Measurements from ENCODE around the gene MRPS9.

Gene MRPS9

DNA sequence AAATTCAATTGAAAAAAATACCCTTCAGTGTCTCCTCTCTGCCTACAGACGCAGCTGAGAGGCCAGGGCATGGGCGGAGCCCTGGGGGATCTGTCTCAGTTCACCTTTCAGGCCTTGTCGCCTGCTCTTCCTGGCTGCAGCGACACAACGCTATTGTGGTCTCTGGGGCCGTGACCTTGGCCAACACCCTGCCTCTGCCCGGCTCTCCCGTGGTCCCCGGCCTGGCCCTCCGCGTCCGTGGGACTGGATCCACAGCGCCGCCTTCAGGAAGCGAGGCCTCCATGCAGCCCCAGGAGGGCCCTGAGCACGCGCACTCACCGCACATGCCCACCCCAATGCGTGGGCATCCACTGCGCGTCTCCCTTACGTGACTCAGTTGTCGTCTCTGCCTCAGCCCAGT, 81.1 kb downstream of the MRPS9 start:
- H3K27ac ChIP-seq, result no peak overlapping the region
- TF ChIP-seq ZFX (IDR thresholded peaks at IDR 0.05), result no peak
- TF ChIP-seq, protein P1, sequence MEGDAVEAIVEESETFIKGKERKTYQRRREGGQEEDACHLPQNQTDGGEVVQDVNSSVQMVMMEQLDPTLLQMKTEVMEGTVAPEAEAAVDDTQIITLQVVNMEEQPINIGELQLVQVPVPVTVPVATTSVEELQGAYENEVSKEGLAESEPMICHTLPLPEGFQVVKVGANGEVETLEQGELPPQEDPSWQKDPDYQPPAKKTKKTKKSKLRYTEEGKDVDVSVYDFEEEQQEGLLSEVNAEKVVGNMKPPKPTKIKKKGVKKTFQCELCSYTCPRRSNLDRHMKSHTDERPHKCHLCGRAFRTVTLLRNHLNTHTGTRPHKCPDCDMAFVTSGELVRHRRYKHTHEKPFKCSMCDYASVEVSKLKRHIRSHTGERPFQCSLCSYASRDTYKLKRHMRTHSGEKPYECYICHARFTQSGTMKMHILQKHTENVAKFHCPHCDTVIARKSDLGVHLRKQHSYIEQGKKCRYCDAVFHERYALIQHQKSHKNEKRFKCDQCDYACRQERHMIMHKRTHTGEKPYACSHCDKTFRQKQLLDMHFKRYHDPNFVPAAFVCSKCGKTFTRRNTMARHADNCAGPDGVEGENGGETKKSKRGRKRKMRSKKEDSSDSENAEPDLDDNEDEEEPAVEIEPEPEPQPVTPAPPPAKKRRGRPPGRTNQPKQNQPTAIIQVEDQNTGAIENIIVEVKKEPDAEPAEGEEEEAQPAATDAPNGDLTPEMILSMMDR (conservative IDR thresholded peaks at IDR 0.05), result no peak

- no peak for TF ChIP-seq ZFX (IDR thresholded peaks at IDR 0.05)
- TF ChIP-seq, protein P1 (conservative IDR thresholded peaks at IDR 0.05), result no peak
- no peak overlapping the region for H3K27ac ChIP-seq
Observed at GRCh38 chr2:105121434-105121833, 83.6 kb downstream of the MRPS9 start.

GRCh38 chr2:105125428-105125827, 87.6 kb downstream of the MRPS9 start:
- H3K27ac ChIP-seq, result no peak overlapping the region
- TF ChIP-seq ZFX (IDR thresholded peaks at IDR 0.05), result no peak
- TF ChIP-seq, protein P1 (conservative IDR thresholded peaks at IDR 0.05), result 0 out of 2 replicates have a peak, but pooled peaks have one; percentile 5

GRCh38 chr2:105125920-105126319, 88.1 kb downstream of the MRPS9 start:
- H3K27ac ChIP-seq, result no peak overlapping the region
- TF ChIP-seq, protein P1 (conservative IDR thresholded peaks at IDR 0.05), result no peak
- TF ChIP-seq ZFX (IDR thresholded peaks at IDR 0.05), result no peak

DNA sequence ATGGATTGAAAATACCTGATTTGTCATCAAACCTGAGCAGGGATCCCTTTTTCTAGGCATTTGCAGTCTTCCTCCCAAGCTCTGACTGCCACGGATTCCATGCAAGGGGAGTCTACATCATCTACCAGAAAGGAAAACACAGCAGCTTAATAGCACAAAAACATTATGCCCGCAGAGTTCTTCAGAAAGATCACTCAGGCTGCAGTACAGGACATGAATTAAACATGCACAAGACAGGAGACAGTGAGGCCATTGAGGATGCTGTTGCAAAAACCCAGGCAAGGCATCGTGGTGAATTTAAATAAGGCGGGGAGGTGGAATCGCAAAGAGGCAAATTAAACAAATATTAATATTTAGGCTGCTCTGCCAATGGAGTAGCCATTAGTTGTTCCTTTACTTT, 88.5 kb downstream of the MRPS9 start:
- TF ChIP-seq ZFX (IDR thresholded peaks at IDR 0.05), result no peak
- TF ChIP-seq, protein P1 (conservative IDR thresholded peaks at IDR 0.05), result no peak
- no peak overlapping the region for H3K27ac ChIP-seq

DNA sequence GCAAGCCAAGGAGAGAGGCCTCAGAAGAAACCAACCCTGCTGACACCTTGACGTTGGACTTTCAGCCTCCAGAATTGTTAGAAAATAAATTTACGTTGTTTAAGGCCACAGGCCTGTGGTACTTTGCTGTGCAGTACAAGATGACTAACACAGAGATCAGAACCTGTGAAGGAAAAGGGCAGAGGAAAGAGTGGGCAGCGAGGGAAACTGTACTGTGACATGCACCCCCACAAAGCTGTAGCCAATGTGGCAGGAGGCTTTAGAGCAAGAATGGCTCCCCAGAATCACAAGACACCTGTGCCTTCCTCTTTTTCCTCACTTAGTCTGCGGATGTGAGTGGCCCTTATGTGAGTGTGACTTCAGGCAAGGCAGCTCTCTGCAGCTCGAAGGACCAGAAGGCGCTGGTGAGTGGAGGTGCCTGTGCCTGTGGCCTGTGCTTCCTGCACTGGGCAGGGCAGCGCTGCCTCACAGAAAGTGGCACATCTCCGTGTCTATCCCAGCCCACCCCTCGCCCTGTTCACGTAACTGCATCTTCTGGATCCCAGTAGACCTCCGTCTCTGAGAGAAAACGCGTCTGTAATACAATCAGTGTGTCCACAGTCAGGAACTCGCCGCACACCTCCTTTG, 89.5 kb downstream of the MRPS9 start:
- H3K27ac ChIP-seq, result no peak overlapping the region
- TF ChIP-seq, protein P1 (conservative IDR thresholded peaks at IDR 0.05), result no peak
- TF ChIP-seq ZFX (IDR thresholded peaks at IDR 0.05), result no peak

- H3K27ac ChIP-seq, result no peak overlapping the region
- TF ChIP-seq ZFX (IDR thresholded peaks at IDR 0.05), result no peak
- TF ChIP-seq, protein P1 (conservative IDR thresholded peaks at IDR 0.05), result no peak
Observed at GRCh38 chr2:105129722-105130232, 91.9 kb downstream of the MRPS9 start.
